ENCODE data around the gene TMEM184B.

- no peak for TF ChIP-seq CTCF (conservative IDR thresholded peaks at IDR 0.05)
- no peak for TF ChIP-seq ZFX (IDR thresholded peaks at IDR 0.05)
Observed at GRCh38 chr22:38246692-38247091, 26.1 kb downstream of the TMEM184B start.
